Kasumi-1 (cell line): ENCODE data around the gene SNAPC2.

Experiments used
- DNase-seq, 2 experiments: peaks; one replicate each; lab custom pipeline; 2025; lab: John Stamatoyannopoulos, UW

SNAPC2 gene

DNA sequence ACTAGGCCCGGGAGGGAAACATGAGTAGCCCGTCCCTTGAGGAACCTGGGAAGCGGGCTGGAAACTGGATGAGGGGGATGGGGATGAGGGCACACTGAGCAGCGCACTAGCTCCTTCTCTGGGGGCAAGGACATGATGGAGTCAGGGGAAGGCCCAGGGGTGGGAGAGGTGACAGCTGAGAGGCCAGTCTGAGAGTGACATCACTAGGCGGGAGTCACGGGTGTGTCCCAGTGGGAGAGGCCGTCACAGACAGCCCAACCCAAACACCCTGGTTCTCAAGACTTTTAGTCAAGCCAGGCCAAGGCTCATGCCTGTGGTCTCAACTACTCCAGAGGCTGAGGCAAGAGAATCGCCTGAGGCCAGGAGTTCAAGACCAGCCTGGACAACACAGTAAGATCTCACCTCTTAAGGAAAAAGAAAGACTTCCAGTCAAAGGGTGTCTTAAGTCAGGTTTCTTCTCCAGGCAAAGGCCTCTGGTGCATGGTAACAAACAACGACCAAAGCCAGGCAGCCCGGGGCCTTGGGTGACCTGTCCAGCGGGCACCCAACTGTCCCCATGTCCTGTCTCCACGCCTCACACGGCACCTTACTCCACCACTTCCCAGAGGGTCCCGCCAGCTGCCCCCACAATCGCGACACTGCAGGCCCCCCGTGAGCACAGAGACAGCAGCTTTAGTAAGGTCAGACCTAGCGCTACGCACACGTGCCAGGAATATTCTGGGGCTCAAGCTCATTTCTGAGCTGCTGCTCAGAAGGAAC lies 48.8 kb downstream of the SNAPC2 start:
- no peak for DNase-seq

DNA sequence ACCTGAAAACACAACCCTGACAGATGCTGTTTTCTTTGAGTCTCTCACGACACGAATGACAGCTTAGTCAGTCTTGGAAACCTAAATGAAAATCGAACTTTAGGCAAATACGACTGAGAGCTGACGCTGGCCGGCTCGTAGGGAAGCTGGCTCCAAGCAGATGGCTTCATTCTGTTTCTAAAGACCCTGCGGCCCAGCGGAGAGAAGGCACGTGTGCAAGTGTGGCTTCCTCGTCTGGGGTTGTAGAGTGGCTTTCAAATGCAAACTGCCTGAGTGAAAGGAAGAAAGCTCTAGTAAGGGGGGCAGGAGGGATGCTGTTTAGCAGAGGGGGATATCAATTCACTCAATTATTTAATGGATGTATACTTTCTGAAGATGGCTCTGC lies 49.4 kb downstream of the SNAPC2 start:
- DNase-seq, result no peak

DNA sequence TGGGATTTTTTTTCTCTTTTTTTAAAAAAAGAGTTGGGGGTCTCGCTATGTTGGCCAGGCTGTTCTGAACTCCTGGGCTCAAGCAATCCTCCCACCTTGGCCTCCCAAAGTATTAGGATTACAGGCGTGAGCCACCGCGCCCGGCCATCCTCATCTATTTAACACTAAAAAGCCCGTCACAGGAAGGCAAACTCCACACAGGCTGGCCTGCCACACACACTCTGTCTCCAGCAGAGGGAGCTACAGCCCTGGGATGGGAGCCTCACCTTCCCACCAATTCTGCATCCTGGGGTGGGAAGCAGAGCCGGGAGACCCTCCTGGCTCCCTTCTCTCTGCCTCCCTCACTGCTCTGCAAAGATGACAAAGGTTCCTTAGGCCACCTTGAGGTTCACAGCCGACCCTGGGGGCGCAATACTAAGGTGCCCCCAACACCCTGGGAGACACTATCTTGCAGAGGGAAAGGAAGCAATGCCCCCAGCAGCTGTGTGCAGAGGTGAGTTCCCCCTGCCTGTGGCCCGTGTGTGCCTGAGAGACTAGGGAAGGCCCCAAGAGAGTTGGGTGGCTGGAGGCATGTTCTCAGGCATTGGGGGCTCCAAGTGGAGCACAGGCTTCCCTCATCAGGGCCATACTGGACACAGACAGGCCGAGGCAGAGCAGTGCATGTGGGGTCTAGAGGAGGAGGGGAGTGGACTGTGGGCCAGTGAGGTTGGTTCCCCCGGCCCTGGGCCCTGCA lies 50.7 kb downstream of the SNAPC2 start:
- peak; percentile 9 to 27 for DNase-seq

DNA sequence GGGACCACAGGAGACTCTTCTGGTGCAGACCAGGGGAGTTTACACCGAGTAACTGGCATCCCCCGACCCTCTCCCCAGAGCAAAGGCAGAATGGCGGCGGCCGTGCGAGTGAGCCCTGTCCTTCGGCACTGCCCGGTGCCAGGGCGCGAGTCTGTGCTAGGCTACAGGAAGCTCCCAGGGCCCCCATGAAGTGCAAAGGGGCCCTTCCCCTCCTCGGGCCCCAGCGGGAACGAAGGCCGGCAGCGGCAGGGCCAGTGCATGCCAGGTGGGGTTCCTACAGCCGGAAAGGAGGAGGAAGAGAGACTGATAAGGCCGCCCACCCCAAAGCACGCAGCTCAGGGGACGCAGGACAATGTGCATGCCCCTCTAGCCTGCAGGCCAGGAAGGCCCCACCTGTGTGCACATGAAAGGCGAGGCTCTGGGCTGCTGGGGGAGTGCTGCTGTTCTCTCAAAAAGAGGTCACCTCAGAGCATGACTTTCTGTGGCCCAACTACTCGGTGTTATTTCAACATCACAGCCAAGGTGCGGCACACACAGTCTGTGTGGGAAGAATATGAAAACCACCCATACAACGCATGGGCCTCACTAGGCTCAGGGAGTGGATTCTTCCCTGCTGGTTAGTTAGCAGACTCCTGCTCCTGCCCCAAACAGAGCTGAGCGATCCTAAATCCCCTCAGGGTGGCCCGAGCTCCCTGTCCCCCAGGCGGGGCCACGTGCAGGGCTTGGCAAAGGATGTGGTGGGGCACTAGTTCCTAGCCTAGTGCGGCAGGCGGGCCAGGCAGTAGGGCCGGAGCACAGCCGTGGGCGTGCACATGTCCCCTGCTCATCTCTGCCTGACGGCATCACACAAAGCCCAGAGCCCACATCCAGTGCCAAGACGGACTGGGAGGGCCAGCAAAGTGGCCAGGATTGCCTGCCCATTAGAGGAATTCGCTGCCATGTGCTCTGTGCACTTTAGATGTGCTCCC lies 51.7 kb downstream of the SNAPC2 start:
- no peak for DNase-seq
